Body of pancreas (tissue), 4 donors: ENCODE data around the gene CFAP119. TPM values are rescaled to one million over a fixed set of nuclear protein-coding genes. Genes with fewer than 3 reads are reported as not detected.

Experiments
- ATAC-seq: fragments of 150-250 bp; one replicate; pipeline ENCODE4 v1.9.1; 2016
- DNase-seq, 4 donors: peaks; one replicate each; pipeline ENCODE4 v3.0.0-alpha.2; 2019
- H3K27ac ChIP-seq, 4 donors: fragments of 200-600 bp; sonication (generic); 1 replicate in 3 of 4; 2 replicates in 1 of 4; pipeline versions ENCODE4 v1.5.1 to v1.6.1; 2016 to 2019; ENCODE audit warnings: mild to moderate bottlenecking in 1 of 4, mixed read lengths in 1 of 4, moderate library complexity in 1 of 4
- H3K27me3 ChIP-seq, 2 donors: fragments of 200-600 bp; sonication (generic); one replicate each; pipeline ENCODE4 v1.6.0; 2016; ENCODE audit warnings: mild to moderate bottlenecking in 1 of 2
- H3K36me3 ChIP-seq, 2 donors: fragments of 200-600 bp; sonication (generic); replicated peaks in 1 of 2; 2 replicates each; pipeline ENCODE4 v1.5.1; 2016; ENCODE audit warnings: low read depth in 2 of 2; ENCODE audit not compliant: insufficient read depth in 1 of 2
- H3K4me1 ChIP-seq: fragments of 200-600 bp; sonication (generic); one replicate; pipeline ENCODE4 v1.6.0; 2016
- H3K4me3 ChIP-seq, 2 donors: fragments of 200-600 bp; sonication (generic); 1 replicate in 1 of 2; 2 replicates in 1 of 2; pipeline ENCODE4 v1.5.1; 2016 to 2019
- H3K9me3 ChIP-seq, 3 donors: fragments of 200-600 bp; sonication (generic); 1 replicate in 2 of 3; 2 replicates in 1 of 3; pipeline ENCODE4 v1.5.1; 2016
- POLR2A ChIP-seq, 3 donors: fragments of 450-650 bp; IDR thresholded peaks; one replicate each; pipeline ENCODE4 v1.6.1; 2016; ENCODE audit warnings: antibody characterized with exemption in 3 of 3, mild to moderate bottlenecking in 2 of 3
- WGBS, 2 donors: methylation state at CpG; one replicate each; pipeline ENCODE4 v1.1.5; 2017; 5-methylcytosine and 5-hydroxymethylcytosine counted together
- intact Hi-C: fragments of 100-400 bp; cut with DNase I; formaldehyde crosslinking; loops from one replicate; pipeline ENCODE4 v1.15.1; 2023
- total RNA-seq, 2 donors: library from RNA; depleted of rRNA; stranded (reverse); fragments of >200 nt; gene quantifications; one replicate each; pipeline ENCODE4 v1.1.0, GENCODE V29; 2016
- TF ChIP-seq, protein P1 (sequence below), 7 experiments: fragments of 450-650 bp in 4 of 7; fragments of 200-600 bp in 3 of 7; sonication (generic) in 3 of 7; IDR thresholded peaks; one replicate each; pipeline ENCODE4 v1.5.1; 2016 to 2019; ENCODE audit warnings: antibody characterized with exemption in 7 of 7

CFAP119 gene
- total RNA-seq, 2 donors from 2014 or later, result 1.6 to 28.0 TPM

DNA sequence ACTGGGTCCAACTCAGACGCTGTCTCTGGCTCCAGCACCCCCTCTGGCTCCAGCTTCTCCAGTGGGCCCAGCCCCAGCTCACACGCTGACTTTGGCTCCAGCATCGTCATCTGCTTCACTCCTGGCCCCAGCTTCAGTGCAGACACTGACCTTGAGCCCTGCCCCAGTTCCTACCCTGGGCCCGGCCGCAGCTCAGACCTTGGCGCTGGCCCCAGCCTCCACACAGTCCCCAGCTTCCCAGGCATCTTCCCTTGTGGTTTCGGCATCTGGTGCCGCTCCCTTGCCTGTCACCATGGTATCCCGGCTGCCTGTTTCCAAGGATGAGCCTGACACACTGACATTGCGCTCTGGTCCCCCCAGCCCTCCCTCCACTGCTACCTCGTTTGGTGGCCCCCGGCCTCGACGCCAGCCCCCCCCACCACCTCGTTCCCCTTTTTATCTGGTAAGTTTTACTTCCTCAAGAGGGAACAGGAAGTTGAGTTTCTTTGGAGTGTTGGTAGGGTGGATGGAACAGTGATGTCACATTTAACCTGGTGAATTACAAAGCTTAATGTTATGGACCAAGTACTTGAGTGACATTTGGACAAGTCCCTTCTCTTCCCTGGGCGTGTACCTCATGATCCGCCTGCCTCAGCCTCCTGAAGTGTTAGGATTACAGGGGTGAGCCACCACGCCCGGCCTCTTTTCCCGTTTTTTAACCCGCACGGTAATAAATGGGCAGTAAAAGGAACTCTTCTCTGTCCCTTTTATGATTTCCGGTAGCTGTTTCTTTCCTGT is 37.0 kb downstream of the CFAP119 start:
- DNase-seq, result peak in 1 of 4 donors; percentile 47
- TF ChIP-seq, protein P1, sequence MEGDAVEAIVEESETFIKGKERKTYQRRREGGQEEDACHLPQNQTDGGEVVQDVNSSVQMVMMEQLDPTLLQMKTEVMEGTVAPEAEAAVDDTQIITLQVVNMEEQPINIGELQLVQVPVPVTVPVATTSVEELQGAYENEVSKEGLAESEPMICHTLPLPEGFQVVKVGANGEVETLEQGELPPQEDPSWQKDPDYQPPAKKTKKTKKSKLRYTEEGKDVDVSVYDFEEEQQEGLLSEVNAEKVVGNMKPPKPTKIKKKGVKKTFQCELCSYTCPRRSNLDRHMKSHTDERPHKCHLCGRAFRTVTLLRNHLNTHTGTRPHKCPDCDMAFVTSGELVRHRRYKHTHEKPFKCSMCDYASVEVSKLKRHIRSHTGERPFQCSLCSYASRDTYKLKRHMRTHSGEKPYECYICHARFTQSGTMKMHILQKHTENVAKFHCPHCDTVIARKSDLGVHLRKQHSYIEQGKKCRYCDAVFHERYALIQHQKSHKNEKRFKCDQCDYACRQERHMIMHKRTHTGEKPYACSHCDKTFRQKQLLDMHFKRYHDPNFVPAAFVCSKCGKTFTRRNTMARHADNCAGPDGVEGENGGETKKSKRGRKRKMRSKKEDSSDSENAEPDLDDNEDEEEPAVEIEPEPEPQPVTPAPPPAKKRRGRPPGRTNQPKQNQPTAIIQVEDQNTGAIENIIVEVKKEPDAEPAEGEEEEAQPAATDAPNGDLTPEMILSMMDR (IDR thresholded peaks at IDR 0.05), result no peak
- no peak for TF ChIP-seq POLR2A (IDR thresholded peaks at IDR 0.05)
- intact Hi-C loops, result no loop called here
- Histone ChIP-seq H3K9me3 (no peaks in the 10 kb centered on the region), H3K36me3 (peaks cover 30 to 50% of the 10 kb centered on the region in 2 donors), H3K4me1 (no peaks in the 10 kb centered on the region), H3K4me3 (no peak overlapping the region), H3K27me3 (no peaks in the 10 kb centered on the region), H3K27ac (peak overlapping the region in 2 of 4 donors; percentile 28 to 57)
- WGBS, 2 donors, result 63 to 79% methylated on average over 22 to 23 of the region's 23 CpGs
- peak; percentile 20 for ATAC-seq

DNA sequence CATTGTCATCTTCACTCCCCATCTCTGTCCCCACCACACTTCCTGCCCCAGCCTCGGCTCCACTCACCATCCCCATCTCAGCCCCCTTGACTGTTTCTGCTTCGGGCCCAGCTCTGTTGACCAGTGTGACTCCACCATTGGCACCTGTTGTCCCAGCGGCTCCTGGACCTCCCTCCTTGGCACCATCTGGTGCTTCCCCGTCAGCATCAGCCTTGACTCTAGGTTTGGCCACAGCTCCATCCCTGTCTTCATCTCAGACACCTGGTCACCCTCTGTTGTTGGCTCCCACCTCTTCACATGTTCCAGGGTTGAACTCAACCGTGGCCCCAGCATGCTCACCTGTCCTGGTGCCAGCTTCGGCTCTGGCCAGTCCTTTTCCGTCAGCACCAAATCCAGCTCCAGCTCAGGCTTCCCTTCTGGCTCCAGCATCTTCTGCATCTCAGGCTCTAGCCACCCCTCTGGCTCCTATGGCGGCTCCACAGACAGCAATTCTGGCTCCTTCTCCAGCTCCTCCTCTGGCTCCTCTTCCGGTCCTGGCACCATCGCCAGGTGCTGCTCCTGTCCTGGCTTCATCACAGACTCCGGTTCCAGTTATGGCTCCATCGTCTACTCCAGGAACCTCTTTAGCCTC is 38.0 kb downstream of the CFAP119 start:
- Histone ChIP-seq H3K4me1 (no peaks in the 10 kb centered on the region), H3K9me3 (no peaks in the 10 kb centered on the region), H3K27me3 (no peaks in the 10 kb centered on the region), H3K27ac (peak overlapping the region in 1 of 4 donors; percentile 57), H3K36me3 (peaks cover 30 to 48% of the 10 kb centered on the region in 2 donors), H3K4me3 (no peak overlapping the region)
- 91 to 93% methylated on average over 12 of the region's 12 CpGs for WGBS, 2 donors
- no peak for TF ChIP-seq POLR2A (IDR thresholded peaks at IDR 0.05)
- TF ChIP-seq, protein P1 (IDR thresholded peaks at IDR 0.05), result no peak
- intact Hi-C loops, result no loop called here
- ATAC-seq (no peak), DNase-seq (no peak)

DNA sequence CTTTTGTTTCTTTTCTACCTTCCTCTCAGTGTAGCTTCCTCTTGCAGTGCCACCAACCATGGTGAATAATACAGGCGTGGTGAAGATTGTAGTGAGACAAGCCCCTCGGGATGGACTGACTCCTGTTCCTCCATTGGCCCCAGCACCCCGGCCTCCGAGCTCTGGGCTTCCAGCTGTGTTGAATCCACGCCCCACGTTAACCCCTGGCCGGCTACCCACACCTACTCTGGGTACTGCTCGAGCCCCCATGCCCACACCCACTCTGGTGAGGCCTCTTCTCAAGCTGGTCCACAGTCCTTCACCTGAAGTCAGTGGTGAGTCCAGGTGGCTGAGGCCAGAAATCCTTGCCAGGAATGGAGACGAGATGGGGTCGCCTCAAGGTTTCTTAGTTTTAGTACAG is 38.9 kb downstream of the CFAP119 start:
- no peak for TF ChIP-seq POLR2A (IDR thresholded peaks at IDR 0.05)
- TF ChIP-seq, protein P1 (IDR thresholded peaks at IDR 0.05), result no peak
- H3K36me3 ChIP-seq, result peaks cover 30 to 47% of the 10 kb centered on the region in 2 donors
- H3K4me3 ChIP-seq, result no peak overlapping the region
- intact Hi-C loops, result no loop called here
- no peaks in the 10 kb centered on the region for H3K27me3 ChIP-seq
- DNase-seq (no peak), ATAC-seq (no peak)
- WGBS, 2 donors, result 84 to 95% methylated on average over 10 of the region's 10 CpGs
- H3K27ac ChIP-seq, result no peak overlapping the region
- H3K9me3 ChIP-seq, result no peaks in the 10 kb centered on the region
- no peaks in the 10 kb centered on the region for H3K4me1 ChIP-seq

DNA sequence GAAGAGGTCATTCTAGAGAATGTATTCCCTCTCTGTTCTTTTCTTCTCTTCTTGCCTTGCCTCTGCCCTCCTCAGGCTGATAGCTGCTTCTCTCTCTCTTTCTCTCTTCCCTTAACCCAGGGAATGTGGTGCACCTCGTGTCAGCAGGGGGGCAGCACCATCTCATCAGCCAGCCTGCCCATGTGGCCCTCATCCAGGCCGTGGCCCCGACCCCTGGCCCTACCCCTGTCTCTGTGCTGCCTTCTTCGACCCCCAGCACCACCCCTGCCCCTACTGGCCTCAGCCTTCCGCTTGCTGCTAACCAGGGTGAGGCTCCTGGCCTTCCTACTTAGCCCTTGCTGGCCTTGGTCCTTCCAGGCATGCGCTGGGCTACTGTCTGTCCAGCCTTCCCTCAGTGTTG is 39.4 kb downstream of the CFAP119 start:
- Histone ChIP-seq H3K27me3 (no peaks in the 10 kb centered on the region), H3K4me3 (no peak overlapping the region), H3K36me3 (peaks cover 30 to 47% of the 10 kb centered on the region in 2 donors), H3K4me1 (no peaks in the 10 kb centered on the region), H3K9me3 (no peaks in the 10 kb centered on the region), H3K27ac (no peak overlapping the region)
- WGBS, 2 donors, result 70 to 73% methylated on average over 6 of the region's 6 CpGs
- TF ChIP-seq POLR2A (IDR thresholded peaks at IDR 0.05), result no peak
- TF ChIP-seq, protein P1 (IDR thresholded peaks at IDR 0.05), result peak in 3 of 7 experiments; percentile 7 to 11 (median 10)
- intact Hi-C loops, result no loop called here
- no peak for ATAC-seq
- no peak for DNase-seq
